Measurements from ENCODE around the gene NDST1.

- TF ChIP-seq POLR2A (IDR thresholded peaks at IDR 0.05) (no peak), CTCF (IDR thresholded peaks at IDR 0.05) (no peak)
These were observed 1.1 kb upstream of the NDST1 start for GRCh38 chr5:150506571-150507473.
